Measurements from ENCODE around the gene FOXK2.
"Not testable (repeated sequence)": the region's sequence is repeated elsewhere in the genome, so short reads cannot be mapped to it uniquely, and the experiment has no call there.

Gene FOXK2

DNA sequence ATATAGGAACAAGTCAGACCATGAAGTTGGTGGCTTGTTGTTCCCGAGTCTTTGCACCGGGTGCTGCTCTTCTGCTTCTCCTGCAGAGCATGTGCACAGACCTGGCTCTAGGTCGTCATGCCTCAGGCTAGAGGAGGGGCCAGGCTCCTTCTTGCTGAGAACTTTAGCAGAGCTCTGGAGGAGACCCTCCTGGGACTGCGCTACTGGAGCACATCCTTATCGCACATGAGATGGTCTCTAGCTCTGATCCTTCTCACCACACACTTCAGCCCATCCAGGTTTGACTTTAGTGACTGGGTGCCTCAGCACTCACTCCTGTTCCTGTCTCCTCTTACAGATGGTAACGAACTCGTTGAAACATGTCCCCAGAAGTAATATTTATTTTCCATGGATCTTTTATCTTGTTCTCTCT, 14.9 kb downstream of the FOXK2 start:
- DNase-seq (ENCODE audit: low spot score): no peak

DNA sequence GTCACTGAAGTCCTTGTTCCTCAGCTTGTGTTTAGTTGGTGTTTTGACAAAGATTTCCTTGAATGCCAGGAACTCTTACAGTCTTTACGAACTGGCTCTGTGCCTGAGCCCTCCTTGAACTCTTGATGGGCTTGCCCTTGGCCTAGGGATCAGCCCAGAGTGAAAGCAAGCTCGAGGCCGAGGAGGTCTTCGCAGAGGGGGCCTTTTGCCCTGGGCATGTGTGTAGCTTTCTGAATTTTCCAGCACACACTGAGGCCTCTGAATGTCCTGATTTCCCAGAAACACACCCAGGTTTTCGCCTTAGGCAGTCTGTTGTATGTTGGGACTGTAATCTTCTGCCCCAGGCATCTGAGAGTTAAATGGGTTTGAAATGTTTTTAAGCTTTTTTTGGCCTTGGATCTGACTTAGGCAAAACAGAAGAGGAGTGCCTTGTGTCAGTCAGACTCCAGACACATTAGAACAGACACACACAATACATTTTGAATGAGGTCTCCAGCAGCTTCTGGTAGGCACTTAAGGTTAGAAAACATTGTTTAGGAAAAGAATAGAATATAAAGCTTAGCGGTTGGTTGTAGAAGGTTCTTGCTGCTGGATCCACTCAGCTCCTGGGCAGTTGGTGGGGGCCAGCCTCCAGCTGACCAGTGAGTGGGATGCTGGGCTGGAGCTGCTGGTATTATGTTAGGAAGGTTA, 17.1 kb downstream of the FOXK2 start:
- DNase-seq (ENCODE audit: low spot score): no peak

DNA sequence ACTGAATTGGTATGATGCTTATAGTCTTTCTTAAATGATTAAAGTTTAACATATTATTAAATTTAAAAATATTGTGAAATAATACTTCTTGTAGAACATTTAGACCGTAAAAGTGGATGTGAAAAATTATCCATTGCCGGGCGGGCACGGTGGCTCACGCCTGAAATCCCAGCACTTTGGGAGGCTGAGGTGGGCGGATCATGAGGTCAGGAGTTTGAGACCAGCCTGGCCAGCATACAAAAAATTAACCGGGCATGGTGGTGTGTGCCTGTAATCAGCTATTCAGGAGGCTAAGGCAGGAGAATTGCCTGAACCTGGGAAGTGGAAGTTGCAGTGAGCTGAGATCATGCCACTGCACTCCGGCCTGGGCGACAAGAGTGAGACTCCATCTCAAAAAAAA, 17.7 kb downstream of the FOXK2 start:
- DNase-seq (ENCODE audit: low spot score): not testable (repeated sequence)

DNA sequence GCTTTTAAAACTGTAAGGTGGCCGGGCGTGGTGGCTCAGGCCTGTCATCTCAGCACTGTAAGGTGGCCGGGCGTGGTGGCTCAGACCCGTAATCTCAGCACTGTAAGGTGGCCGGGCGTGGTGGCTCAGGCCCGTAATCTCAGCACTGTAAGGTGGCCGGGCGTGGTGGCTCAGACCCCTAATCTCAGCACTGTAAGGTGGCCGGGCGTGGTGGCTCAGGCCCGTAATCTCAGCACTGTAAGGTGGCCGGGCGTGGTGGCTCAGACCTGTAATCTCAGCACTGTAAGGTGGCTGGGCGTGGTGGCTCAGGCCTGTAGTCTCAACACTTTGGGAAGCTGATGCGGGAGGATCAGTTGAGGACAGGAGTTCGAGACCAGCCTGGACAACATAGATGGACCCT, 19.5 kb downstream of the FOXK2 start:
- not testable (repeated sequence) for DNase-seq (ENCODE audit: low spot score)

DNA sequence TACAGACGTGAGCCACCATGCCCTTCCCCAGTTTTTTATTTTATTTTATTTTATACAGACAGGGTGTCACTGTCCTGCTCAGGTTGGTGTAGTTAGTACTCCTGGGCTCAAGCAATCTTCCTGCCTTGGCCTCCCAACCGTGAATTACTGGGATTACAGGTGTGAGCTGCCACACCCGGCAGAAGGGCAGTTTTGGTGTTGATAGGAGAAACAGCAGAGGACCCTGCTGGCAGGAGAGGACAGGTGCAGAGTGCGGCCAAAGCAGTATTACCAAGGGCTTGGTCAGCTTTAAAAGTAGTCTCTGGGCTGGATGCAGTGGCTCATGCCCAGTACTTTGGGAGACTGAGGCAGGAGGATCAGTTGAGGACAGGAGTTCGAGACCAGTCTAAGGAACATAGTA, 22.9 kb downstream of the FOXK2 start:
- no peak for DNase-seq (ENCODE audit: low spot score)

DNA sequence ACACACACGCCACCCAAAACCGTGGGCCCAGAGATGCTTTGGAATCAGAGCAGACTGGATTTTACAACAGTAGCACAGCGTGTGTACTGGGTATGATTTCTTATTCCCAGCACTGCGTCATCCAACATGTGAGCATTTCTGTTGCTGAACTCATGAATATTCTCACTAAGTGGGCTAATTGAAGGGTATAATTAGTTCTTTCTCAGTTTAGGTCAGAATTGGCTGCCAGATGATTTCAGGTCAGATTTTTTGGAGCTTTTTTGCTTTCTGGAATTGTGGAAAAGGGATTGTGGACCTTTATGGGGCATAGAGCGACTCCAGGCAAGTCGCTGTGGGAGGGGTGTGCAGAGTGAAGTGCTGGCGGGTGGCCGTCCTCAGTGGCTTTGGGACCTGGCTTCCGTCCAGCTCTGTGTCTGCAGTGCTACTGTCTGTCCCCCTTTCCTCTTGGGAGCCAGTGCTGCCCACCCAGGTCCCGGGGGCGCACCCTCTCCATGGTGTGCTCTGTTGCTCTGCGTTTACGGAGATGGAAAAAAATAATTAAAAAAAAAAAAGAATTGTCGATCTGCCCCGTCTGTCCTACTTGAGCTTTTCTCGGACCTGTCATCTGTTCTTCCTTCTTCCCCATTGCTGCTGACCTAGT, 25.0 kb downstream of the FOXK2 start:
- DNase-seq (ENCODE audit: low spot score): no peak

DNA sequence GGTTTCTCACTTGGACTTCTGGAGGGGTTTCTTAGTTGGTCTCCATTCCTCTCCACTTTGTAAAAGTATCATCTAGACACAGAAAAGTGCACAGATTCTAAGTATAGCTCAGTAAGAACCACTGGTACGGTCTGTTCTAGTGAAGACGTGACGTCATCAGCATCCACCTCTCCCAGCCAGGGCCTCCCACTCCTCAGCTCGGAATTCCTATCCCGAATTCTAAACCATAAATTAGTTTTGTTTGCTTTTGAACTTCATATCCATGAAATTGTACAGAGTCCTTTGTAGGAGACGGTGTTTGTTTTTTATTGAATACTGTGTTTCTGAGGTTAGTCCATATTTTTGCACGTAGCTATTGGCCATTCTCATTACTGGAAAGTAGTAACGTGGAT, 25.5 kb downstream of the FOXK2 start:
- DNase-seq (ENCODE audit: low spot score): no peak

DNA sequence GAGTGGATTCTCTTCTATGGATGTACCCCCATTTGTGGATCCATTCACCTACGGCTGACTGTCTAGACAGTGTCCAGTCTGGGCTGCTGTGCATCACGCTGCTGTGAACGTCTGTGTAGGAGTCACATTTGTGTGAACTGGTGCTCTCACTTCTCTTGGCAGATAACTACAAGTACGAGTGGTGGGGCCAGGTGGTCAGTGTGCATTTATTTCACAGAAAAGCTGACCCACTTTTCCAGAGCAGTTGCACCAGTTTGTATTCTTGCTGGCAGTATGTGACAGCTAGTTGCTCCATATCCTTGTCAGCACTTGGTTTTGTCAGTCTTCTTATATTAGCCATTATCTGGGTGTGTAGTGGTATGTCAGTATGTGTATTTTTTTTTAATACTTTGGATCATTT, 28.4 kb downstream of the FOXK2 start:
- DNase-seq (ENCODE audit: low spot score): no peak

DNA sequence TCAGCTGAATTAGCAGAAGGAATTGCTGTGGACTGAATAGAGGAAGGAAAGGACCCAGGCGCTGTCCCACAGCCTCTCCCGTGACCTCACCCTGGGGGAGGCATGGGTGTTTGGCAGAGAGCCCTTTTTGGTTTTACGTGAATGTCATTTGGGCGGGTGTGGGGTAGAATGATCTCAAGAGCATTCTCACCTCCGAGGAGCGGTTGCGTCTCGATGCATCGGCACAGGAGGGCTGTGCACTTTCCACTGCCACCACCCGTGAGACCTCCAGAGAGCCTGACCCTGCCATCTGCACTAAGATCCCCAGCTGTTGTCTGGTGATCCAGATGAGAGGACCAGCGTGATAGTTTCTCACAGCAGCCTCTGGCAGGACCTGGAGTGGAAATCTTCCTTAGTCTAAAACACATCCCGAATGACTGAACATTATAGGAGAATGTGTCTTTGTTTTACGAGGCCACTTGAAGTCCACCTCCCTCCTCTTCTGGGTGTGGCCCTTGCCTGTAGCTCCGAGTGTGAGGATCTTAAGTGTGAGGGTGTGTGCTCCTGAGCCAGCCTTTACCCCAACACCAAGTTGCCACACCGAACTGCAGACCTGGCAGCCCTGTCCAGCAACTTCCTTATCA, 29.3 kb downstream of the FOXK2 start:
- DNase-seq (ENCODE audit: low spot score): no peak

DNA sequence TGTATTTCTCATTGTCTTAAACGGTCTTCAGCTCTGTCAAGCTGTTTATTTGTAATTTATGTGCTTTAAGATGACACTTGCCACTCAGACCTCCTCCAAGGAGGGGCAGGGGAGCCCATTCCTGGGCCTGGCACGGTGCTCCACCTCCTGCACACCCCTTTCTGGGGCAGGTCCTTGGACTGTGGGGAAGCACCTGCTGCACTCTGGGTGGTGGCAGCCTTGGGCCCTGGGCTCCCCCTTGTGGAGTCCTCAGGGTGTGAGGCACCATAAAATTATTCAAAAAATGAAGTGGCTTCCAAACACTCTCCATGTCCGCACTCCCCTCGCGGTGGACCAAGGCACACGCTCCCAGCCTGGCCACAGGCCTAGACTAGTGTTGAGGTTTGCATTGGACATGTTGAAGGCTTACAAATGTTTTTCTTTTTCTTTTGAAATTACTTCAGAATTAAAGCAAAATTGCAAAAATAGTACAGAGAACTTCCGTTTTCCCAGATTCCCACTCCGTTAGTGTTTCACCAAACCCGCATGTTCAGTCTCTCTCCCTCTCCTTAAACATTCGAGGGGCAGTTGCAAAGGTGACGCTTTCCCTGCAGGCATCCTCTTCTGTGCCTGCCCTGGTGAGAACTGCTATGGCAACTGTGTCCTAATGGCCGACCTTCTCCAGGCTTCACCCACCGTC, 32.4 kb downstream of the FOXK2 start:
- DNase-seq (ENCODE audit: low spot score): peak; percentile 75

DNA sequence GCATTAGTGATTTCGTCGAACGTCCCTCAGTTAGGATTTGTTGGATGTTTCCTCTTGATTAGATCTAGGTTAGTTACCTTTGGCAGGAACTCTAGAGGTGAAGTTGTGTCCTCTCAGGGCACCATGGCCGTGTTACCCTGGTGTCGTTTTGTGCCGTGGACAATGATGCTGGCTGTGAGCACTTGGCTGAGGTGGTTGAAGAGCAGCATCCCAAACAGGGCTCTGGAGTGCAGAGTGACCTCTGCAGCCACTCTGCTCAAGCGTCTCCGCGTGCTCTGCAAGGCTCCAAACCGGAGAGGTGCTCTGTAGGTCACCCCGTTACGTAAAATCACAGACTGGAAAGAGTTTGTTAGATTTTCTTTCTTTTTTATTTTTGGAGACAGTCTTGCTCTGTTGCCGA, 33.0 kb downstream of the FOXK2 start:
- no peak for DNase-seq (ENCODE audit: low spot score)

DNA sequence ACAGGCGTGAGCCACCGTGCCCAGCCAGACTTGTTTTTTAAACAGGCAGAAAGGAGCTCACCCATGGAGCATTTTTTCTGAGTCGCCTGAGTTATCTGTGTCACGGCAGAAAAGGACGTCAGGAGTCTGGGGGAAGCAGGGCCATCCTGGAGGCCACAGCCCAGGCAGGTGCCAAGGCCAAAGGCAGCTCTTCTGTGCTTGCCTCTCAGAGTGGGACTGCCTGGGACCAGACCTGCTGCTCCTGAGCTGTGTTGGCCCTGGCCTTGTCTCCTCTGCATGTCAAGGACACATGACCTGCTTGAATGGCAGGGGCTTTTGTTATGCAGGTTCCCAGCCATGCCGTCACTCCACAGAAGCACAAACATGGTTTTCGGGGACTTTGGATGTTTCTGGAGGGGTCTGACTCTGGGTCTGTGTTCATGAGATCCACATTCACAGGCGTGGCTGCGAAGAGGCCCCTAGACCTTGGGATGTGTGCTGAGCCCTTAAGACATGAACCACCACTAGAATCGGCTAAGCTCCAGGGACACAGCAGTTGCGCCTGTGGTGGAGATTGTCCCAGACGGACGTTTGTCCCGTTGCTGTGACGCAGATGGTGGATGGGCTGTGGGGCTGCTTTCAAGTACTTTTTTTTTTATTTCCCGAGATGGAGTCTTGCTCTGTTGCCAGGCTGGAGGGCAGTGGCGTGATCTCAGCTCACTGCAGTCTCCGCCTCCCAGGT, 33.8 kb downstream of the FOXK2 start:
- no peak for DNase-seq (ENCODE audit: low spot score)

DNA sequence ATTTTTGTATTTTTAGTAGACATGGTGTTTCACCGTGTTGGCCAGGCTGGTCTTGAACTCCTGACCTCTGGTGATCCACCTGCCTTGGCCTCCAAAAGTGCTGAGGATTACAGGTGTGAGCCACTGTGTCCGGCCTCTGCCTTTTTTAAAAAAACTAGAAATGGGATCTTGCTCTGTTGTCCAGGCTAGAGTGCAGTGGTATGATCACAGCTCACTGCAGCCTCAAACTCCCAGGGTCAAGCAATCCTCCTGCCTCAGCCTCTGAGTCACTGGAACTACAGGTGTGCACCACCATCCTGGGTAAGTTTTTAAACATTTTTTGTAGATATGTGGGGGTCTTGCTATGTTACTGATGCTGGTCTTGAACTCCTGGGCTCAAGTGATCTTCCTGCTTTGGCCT, 38.0 kb downstream of the FOXK2 start:
- not testable (repeated sequence) for DNase-seq (ENCODE audit: low spot score)

DNA sequence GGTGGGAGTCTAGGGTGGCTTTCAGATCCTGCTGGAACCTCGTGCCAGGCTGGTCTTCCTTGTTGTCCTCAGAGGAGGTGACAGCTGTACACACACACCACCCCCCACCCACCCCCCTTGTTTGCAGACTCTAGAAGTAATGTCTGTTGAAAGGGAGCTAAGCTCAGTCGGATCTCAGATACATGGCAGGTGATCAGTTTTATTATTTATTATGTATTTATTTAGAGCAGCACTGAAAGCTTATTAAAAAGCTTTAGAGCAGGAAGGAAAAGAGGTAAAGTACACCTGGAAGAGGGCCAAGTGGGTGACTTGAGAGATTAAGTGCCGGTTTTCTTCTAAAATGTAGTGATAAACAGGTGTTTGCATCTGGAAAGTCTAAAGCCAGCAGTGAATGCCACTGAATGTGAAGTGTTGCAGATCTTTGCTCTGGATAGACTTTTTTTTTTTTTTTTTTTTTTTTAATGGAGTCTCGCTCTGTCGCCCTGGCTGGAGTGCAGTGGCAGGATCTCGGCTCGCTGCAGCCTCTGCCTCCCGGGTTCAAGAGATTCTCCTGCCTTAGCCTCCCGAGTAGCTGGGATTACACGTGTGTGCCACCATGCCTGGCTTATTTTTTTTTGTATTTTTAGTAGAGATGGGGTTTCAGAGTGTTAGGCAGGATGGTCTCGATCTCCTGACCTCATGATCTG, 40.2 kb downstream of the FOXK2 start:
- DNase-seq (ENCODE audit: low spot score): no peak

DNA sequence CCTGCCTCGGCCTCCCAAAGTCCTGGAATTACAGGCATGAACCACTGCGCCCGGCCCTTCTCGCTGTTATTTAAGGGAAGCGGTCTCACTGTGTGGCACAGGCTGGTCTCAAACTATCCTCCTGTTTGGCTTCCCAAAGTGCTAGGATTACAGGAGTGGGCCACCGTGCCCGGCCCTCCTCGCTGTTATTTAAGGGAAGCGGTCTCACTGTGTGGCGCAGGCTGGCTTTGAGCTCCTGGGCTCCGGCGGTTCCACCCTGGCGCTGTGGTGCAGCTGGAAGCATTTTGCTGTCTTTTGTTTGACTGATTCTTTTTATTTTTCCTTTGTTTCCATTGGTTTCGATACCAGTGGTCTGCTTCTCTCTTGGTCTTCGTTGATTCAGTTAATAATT, 40.7 kb downstream of the FOXK2 start:
- DNase-seq (ENCODE audit: low spot score): no peak

DNA sequence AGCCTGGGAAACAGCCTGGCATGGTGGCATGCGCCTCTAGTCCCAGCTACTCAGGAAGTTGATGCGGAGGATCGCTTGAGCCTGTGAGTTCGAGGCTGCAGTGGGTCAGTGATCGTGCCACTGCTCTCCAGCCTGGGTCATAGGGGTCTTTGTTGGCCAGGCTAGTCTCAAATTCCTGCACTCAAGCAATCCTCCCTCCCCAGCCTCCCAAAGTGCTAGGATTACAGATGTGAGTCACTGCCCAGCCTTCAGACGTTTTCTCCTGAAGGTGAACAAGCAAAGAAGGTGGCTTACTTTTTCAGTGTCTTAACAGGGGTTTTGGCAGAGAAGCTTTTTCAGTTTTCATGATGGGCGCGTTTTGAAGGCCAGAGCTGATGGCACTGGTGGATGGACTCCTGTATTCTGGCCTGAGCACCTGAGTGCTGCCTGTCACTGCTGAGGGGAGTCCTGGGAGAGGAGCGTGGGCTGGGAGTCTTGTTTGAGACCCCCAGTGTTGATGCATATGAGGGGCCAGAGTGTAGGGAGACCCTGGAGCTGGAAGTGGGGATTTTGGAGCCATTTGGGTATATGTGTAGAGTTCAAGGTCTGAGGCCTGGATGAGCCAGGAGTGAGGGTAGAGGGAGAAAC, 41.4 kb downstream of the FOXK2 start:
- no peak for DNase-seq (ENCODE audit: low spot score)

DNA sequence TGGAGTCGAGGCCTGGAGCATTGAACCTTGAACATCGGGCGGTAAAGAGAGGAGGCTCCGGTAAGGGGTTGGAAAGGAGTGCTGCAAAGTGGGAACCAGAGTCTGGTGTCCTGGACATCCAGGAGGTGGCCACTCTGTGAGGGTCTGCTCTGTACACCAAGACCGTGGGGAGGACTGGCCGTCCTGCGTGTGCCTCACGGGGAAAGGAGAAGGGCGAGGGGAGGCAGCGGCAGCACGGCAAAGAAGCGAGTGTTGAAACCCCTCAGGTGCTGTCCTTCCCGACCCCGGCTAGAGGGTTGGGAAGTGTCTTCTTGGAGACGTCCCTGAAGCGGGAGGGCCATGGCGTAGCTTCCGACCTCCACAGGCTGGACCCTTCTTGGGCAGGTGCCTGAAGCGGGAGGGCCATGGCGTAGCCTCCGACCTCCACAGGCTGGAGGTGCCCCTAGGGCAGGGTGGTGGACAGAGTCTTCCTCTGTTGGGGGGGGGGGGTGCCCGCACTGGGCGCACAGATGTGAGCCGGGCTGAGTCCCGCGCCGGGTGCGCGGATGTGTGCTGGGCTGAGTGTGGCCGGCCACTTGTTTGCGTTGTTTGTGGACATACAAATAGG, 42.0 kb downstream of the FOXK2 start:
- DNase-seq (ENCODE audit: low spot score): no peak

DNA sequence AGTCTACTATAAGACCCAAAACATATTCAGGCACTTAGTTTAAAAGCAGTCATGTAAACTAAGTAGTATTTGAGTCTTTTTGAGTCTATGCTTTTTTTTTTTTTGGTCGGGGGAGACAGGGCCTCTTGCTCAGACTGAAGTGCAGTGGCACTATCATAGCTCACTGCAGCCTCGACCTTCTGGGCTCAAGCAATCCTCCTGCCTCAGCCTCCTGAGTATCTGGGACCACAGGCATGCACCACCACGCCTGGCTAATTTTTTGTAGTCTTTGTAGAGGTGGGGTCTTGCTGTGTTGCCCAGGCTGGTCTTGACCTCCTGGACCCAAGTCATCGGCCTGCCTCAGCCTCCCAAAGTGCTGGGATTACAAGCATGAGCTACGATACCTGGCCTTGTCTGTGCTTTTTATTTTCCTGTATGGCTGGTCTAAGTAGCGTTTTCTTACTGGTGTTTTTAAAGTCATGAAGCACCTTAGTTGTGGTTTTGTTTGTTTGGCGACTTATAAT, 43.2 kb downstream of the FOXK2 start:
- not testable (repeated sequence) for DNase-seq (ENCODE audit: low spot score)

DNA sequence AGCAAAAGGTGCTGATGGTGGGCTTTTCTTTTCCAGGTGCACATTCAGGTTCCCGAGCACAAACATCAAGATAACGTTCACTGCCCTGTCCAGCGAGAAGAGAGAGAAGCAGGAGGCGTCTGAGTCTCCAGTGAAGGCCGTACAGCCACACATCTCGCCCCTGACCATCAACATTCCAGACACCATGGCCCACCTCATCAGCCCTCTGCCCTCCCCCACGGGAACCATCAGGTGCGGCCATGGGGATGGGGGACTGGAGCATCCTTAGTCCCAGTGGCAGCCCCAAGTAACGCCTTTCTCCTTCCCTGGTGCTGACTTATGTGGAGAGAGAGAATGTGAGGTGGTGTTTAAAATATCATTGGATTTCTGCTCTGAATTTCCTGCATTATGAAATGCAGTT, 43.8 kb downstream of the FOXK2 start:
- no peak for DNase-seq (ENCODE audit: low spot score)

DNA sequence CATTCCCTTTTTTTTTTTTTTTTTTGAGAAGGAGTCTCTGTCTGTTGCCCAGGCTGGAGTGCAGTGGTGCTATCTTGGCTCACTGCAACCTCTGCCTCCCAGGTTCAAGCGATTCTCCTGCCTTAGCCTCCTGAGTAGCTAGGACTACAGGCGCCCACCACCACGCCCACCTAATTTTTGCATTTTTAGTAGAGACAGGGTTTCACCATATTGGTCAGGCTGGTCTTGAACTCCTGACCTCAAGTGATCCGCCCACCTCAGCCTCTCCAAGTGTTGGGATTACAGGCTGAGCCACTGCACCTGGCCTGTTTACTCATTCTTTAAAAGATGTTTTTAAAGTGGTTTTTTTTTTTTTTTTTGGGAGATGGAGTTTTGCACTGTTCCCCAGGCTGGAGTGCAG, 44.2 kb downstream of the FOXK2 start:
- not testable (repeated sequence) for DNase-seq (ENCODE audit: low spot score)

DNA sequence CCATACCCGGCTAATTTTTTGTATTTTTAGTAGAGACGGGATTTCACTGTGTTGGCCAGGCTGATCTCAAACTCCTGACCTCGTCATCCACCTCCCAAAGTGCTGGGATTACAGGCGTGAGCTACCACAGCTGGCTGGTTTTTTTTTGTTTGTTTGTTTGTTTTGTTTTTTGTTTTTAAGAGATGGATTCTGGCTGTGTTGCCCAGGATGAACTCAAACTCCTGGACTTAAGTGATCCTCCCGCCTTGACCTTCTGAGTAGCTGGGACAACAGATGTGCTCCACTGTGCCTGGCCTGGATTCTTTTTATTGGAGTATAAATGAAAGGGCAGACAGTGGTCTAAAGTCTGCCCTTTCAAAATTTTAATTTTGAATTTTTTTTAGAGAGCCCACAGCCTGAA, 44.7 kb downstream of the FOXK2 start:
- no peak for DNase-seq (ENCODE audit: low spot score)

All from CD4-positive, alpha-beta T cell treated with Interleukin-2 at 100 ng/mL for 4 hours (primary cell).